NCI-H2107 (cell line): ENCODE measurements around the gene MYH10.

ENCODE experiments used
- DNase-seq: peaks from one replicate; lab custom pipeline; 2025; lab: John Stamatoyannopoulos, UW

Gene MYH10

DNA sequence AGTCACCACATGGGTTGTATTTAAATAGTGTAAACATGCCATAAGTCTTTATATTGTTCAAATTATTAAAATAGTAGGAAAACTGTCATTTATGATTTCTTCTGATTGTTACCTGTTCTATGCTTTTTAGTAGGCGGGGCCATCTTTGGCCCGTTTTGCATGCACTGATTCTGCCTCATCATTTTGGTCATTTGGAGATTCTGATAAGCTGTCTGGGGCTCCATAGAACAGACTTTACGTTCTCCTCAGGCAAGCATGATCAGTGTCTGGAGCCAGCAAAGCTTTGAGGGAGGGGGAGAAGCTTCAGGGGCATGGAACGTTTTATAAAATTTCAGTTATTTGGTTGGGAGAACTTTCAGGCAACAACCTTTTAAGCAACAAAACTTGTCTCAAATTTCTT is 186.0 kb downstream of the MYH10 start:
- DNase-seq, result no peak

DNA sequence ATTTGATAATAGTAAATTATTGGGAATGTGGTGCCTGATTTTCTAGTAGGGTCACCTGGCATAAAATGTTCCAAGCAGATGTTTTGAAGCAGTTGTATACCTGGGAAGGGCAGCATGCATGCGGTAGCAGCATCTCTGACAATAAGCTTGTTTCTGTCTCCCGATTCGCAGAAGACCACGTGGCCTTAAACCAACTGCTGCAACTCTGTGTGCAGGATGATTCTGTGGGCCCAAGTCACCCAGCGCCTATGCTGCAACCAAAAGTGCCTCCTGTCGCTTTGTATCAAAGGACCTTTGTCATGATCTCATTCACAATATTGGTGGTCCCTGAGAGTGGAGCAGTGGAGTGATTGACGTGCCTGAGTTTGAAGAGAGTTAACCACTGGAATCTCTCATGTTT is 186.8 kb downstream of the MYH10 start:
- no peak for DNase-seq

DNA sequence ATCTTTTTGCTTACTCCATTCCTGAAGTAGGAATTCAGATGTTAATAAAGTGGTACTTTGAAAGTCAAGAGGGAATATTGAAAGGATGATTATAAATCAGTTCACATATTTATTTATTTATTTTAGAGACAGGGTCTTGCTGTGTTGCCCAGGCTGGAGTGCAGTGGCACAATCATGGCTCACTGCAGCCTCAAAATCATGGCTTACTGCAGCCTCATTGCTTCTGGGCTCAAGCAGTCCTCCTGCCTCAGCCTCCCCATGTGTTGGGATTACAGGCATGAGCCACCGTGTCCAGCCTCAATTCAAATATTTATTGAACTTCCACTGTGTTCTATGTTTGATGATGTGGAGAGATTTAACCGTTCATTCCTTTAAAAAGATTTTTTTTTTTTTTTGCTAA is 188.2 kb downstream of the MYH10 start:
- DNase-seq, result no peak

DNA sequence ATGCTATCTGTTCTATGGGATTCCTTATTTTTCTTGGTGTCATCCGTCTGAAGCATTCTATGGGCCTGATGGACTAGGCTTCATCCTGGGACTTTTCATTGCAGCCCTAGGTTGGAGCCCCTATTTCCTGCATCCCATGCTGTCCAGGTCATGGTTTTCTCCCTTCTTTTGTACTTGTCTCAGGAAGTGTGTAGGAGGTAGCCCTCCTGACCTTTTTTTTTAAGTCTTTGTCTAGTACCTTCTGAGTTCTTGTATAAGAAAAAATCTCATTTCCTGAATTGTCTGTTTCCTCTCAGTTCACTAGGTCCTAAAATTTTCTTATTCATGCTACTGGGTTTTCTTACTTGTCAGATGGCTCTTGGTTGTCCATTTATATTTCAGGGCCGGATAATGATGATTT is 188.8 kb downstream of the MYH10 start:
- DNase-seq, result no peak

DNA sequence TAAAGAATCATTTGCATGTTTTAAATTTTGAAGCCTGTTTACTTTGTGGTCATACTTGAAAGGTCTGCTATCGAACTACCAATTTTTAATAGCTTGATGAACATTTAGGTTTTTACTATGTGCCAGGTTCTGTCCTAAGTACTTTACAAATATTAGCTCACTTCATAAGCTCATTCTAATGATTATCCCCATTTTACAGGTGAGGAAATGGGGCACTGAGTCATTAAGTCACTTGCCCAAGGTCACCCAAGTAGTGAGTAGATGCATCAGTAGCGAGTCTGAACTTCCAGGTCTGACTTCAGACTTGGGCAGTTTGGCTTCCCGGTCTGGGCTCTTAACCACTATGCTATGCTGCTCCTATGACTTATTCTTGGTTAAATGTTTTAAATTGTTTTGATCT is 190.8 kb downstream of the MYH10 start:
- DNase-seq, result no peak

DNA sequence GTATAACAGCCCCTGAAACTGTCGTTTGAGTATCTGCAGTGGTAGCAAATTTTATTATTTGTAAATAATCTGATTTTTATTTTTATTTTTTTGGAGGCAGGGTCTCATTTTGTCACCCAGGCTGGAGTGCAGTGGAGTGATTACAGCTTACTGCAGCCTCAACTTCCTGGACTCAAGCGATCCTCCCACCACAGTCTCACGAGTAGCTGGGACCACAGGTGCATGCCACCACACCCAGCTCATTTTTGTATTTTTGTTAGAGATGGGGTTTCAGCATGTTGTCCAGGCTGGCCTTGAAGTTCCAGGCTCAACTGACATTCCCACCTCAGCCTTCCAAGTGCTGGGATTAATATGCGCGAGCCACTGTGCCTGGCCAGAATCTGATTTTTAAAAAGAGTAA is 192.1 kb downstream of the MYH10 start:
- no peak for DNase-seq

DNA sequence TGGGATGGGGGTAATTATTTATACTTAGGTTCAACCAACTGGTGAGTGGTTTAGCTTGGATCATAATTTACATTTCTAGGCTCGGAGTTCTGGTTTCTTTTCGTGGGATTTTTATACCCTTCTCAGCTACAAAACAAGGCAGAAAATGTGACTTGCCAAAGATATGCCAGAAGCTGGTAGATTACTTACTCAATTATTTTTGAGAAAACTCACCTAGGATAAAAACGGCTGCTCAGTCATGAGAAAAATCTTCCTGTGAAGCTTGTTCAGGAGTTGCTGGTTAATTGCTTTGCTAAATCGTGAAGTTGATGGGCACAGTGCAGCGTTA is 193.7 kb downstream of the MYH10 start:
- no peak for DNase-seq

DNA sequence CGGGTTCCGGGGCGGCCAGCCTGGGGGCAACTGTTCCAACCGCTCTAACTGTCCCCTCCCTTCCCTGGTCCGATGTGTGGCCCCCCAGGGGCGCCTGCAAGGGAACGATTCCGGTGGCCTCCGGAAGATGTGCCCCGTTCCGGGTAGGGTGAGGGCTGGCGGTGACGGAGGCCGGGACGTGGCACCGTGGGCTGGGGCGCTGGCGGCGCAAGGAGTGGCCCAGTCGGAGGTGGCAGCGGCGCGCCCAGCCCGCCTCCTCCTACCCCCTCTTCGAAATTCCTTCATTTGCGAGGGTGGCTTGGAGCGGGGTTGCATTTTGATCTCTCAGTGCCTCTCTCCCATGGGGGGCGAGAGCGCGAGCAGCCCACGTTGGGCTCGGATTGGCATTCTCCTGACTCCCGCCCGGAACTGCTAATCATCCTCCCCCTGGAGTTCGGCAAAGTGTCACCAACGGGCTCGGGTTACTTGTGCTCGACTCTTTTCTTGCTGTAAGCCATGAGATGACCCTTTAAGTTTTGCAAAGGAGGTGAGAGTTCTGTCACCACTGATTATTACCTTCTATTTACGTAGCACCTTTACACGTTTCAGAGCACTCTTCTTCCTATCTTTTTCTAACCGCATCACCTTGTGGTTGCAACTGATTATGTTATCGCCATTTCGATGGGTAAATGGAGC is 194.2 kb downstream of the MYH10 start:
- DNase-seq, result no peak

DNA sequence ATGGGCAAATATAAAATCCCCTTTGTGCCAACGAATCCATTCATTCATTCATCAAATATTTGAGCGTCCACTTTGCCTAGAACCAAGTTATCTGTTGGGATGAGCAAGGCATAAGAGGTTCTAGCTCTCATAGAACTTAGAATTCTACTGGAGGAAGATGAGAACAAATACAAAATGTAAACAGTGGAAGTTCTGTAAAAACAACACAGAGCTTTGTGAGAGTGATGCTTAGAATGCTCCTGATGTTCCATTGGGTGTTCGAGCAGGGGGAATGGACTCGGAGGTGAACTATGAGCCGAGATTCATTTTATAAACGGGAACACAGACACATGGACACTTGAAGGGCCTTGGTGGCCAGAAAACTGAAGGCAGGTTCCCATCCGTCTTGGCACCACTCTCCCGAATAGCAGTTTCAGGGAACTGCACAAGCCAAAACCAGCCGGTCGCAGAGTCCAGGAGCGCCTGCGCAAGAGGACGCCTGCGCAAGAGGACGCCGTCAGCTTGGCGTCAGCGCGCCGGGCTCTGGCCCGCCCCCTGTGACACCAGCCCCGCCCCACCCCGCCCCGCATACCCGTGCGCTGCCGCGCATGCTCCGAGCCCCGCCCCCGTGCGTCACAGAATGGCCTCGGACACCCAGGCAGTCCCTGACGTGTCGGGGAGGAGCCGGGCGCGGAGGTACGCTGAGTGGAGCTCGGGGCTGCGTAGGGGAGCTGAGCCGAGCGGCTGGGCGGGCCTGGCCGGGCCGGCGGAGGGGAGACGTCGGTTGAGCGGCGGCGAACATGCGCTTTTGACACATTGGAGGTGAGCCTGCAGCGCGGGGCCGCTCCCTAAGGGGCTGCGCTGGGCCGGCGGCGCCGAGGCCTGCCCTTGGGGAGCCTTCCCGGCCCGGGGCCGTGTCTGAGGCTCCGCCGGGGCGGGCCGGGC is 195.0 kb downstream of the MYH10 start, which contains the start of gene NDEL1:
TSS of gene NDEL1 (plus strand) at position 640 of the 924 bp plus-strand sequence. CDS start 8,388 bp downstream, outside the sequence.
- peak; percentile 79 for DNase-seq

DNA sequence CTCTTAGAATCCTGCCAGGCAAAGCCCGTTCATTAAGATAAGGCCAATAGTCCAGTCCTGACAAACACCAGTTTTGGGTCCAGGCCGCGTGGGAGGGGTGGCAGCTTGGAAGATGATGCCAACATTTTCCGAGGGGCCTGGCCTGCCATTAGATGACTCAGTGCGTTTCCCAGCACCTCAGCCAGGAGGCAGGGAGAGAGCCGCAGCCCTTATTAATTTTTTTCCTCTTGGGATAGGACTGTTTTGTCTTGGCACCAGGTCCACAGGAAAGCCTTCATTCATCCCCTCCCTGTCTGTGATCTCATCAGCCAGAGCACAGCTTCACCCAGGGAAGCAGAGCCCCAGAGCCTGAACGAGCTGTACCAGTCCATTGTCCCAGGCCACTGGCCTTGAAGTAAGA is 199.6 kb downstream of the MYH10 start:
- no peak for DNase-seq

DNA sequence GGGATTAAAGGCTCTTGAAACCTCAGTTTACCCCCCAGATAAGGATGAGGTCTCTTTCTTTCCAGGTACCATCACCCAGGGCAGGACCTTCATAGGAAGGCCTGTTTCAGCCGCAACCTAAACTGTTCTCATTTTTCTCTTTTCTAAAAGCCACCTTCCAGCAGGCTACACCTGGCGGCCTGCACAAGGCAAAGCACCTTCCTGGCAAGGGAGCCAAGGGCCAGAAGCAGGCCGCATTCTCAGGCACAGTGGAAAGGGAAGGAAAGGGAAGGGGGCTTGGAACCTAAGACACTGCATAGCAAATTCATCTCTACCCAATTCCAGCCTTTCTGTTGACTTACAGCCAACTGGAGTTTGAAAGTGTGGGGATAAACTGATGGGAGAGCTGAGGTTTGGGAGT is 203.7 kb downstream of the MYH10 start:
- no peak for DNase-seq

DNA sequence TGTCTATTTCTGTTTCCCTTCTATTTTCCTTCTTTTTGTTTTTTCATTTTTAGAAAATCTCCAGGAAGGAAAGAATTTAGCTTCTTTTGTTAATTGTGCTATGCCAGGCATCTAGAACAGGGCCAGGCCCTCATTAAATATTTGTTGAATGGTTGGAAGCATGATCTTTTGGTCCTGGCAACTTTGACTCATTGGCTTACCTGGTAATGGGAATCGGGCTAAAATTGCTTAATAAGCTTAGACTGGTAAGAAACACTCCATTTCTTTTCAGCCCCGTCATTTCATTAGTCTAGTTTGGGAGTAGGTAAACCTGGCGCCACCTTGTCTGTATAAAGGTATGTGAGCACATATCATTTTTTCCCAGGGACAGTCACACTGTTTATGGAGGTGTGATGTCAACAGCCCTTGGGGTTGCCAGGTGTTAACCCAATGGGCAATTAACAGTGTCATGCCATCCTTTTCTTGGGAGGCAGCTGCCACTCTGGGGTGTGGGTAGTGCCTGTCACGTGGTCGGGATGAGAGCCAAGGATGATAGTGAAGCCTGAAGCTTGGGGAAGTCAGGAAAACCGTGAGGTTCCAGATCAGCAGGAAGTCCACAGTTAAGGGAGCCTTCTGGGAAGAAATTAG is 204.3 kb downstream of the MYH10 start:
- DNase-seq, result no peak
